Measurements from ENCODE around the gene PRUNE2. TPM values are rescaled to one million over a fixed set of nuclear protein-coding genes. Genes with fewer than 3 reads are reported as not detected.

Gene PRUNE2
- total and polyA plus RNA-seq, 2 of the 8 experiments (the other 6 are each of a cell fraction or from before 2014, with no cell fraction given) = 5.5 to 13.3 TPM

GRCh38 chr9:76756941-76757673 lies 148.8 kb downstream of the PRUNE2 start (continued):
- TF ChIP-seq FOSL1 (IDR thresholded peaks at IDR 0.05; ENCODE audit: insufficient read depth, low read depth, low read length) = no peak

Measured in H1 (cell line).